Measurements from ENCODE around the gene APOO.

Gene APOO

DNA sequence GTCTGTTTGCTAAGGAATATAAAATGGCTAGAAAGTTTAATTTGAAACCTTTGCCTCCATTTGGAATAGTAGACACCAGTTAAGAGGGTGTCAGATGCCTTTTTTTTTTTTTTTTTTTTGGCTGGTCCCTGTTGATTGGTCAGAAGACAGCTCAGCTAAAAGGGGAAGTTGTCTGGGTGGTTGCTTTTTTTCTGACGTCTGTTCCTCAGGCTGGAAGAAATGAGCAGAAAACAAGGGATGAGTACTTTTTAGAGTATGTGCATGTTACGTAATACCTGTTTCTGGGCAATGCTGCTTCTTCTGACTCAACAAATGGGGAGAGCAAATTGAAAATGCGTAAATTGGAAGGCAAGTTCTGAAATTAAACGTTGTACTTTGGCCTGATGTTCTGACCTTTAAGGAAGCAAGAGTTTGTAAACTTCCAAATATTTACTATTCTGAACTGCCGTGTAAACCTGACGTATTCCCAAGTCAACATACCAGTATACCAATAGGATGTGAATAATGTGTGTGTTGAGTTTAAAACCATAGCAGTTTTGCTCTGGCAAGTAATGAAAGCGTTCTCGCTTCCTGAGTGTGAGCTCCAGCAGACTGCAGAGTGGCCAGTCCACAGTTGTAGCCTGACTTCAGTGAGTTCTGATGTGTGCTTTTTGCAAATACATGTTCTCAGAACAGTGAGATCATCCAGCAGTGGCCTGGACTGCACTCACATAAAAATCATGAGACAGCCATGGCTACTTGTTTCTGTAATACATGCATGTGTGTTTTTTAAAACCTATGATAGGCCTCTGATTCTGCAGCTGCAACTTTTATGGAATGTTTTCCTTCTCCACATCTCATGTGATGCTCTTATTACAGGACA is 123.0 kb downstream of the APOO start:
- DNase-seq (ENCODE audit: low read depth in 2 of 2), result no peak

DNA sequence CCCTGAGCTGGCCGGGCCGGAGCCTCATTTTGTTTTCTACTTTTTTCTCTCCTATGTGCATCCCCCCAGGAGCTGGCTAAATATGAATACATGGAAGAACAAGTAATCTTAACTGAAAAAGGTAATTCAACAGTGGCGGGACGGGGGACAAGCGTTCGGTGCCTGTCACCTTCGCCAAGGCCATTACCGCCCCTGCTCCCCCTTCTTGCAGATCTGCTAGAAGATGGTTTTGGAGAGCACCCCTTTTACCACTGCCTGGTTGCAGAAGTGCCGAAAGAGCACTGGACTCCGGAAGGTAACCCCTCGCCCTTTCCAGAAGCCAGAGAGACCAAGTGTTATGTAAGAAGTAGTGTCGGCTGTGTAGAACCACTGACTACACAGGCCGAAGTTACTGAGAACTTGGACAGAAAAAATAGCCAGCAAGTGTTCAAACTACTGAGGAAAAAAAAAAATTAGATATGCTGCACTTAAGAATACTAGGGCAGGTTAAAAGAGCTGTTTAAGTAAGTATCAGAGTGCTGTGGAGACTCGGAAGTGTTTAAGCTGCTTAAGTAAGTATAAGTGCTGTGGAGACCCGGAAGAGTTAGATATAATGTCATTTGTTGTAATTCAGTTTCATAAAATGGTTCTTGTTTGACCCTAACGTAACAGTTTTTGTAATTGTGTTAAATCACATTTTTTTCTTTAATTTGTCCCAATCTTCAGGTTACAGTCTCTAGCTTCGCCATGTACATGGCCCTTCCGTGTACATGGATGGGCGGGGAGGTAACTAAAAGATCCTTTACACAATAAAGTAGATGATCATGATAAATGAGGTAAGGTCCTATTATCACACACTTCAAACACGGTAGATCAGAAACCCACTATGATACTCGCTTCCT is 123.9 kb downstream of the APOO start:
- DNase-seq (ENCODE audit: low read depth in 2 of 2), result no peak
